ENCODE data around the gene HNF4A. TPM values are rescaled to one million over a fixed set of nuclear protein-coding genes. Genes with fewer than 3 reads are reported as not detected.
A peak's percentile ranks its signal among the peaks of the same experiment; 100 is the strongest.

Gene HNF4A
- polyA plus RNA-seq, 1 of the 3 experiments (the other 2 are of a cell fraction): not detected

- ChIA-PET POLR2A (no interaction called here), CTCF (interaction anchor here (1.0 to 1.2 kb wide), 2 partner anchors 20 to 51 kb away, joined by 3 to 5 read pairs; no protein-coding TSS in a partner anchor)
- Histone ChIP-seq H2AFZ (ENCODE audit: low read depth) (no peak overlapping the region), H3K79me2 (ENCODE audit: insufficient read depth) (no peaks in the 10 kb centered on the region), H3K9me2 (no peaks in the 10 kb centered on the region), H3K4me1 (ENCODE audit: control insufficient read depth in 1 of 2, insufficient read depth in 2 of 2, low read depth in 1 of 2, low read length in 1 of 2) (peaks cover 0 to 10% of the 10 kb centered on the region in 2 experiments; a peak in 1 of 4 replicates), H3K9me3 (no peaks in the 10 kb centered on the region), H3K27me3 (ENCODE audit: insufficient read depth) (no peaks in the 10 kb centered on the region; the same call in 1 of the 2 replicates), H3K27ac (ENCODE audit: low read depth in 2 of 2, low read length in 1 of 2) (no peak overlapping the region), H3K9ac (no peak overlapping the region), H4K20me1 (ENCODE audit: insufficient read depth) (no peaks in the 10 kb centered on the region), H3K4me3 (ENCODE audit: low read depth in 2 of 2, low read length in 1 of 2) (no peak overlapping the region), H3K36me3 (replicated peaks in 1 of 2; ENCODE audit: control insufficient read depth in 1 of 2, insufficient read depth in 2 of 2, low read length in 1 of 2) (no peaks in the 10 kb centered on the region), H3F3A (replicated peaks; ENCODE audit: insufficient read depth) (no peaks in the 10 kb centered on the region), H3K4me2 (no peak overlapping the region)
- DNase-seq: peak; percentile 52
- TF ChIP-seq YY1 (IDR thresholded peaks at IDR 0.05; ENCODE audit: low read depth) (no peak), MEF2A (IDR thresholded peaks at IDR 0.05; ENCODE audit: borderline replicate concordance, low read depth) (no peak), TEAD4 (IDR thresholded peaks at IDR 0.05; ENCODE audit: borderline replicate concordance, insufficient read depth) (no peak), CTCF (IDR thresholded peaks at IDR 0.05) (no peak), NRF1 (IDR thresholded peaks at IDR 0.05; ENCODE audit: low read depth, low read length) (no peak), RFX5 (IDR thresholded peaks at IDR 0.05; ENCODE audit: low read length) (no peak), NFIC (IDR thresholded peaks at IDR 0.05; ENCODE audit: borderline replicate concordance) (no peak), CHD2 (IDR thresholded peaks at IDR 0.05; ENCODE audit: low read length, partially characterized antibody) (no peak)
- WGBS (ENCODE audit: low lambda C conversion rate): 67% methylated on average over 3 of the region's 6 CpGs
Observed at GRCh38 chr20:44405257-44405656, 49.8 kb downstream of the HNF4A start.

- TF ChIP-seq FOSL2 (IDR thresholded peaks at IDR 0.05; ENCODE audit: borderline replicate concordance, low read depth) (no peak), YY1 (IDR thresholded peaks at IDR 0.05; ENCODE audit: low read depth) (no peak), SIN3A (IDR thresholded peaks at IDR 0.05; ENCODE audit: borderline replicate concordance, low read depth, low read length) (no peak), MEF2A (IDR thresholded peaks at IDR 0.05; ENCODE audit: borderline replicate concordance, low read depth) (no peak), FOXM1 (IDR thresholded peaks at IDR 0.05; ENCODE audit: low read depth) (no peak), FOXJ3 (CRISPR knock-in tag; IDR thresholded peaks at IDR 0.05) (no peak), GATA2 (CRISPR knock-in tag; IDR thresholded peaks at IDR 0.05) (no peak), CHD2 (IDR thresholded peaks at IDR 0.05; ENCODE audit: low read length, partially characterized antibody) (no peak), RXRA (IDR thresholded peaks at IDR 0.05; ENCODE audit: borderline replicate concordance, low read depth) (no peak), ZBTB33 (IDR thresholded peaks at IDR 0.05; ENCODE audit: borderline replicate concordance, low read depth) (no peak), MXI1 (IDR thresholded peaks at IDR 0.05; ENCODE audit: low read depth, low read length) (no peak), GABPA (IDR thresholded peaks at IDR 0.05; ENCODE audit: low read depth) (no peak), NRF1 (IDR thresholded peaks at IDR 0.05; ENCODE audit: low read depth, low read length) (no peak), PBX3 (IDR thresholded peaks at IDR 0.05) (no peak), USF1 (IDR thresholded peaks at IDR 0.05; ENCODE audit: borderline replicate concordance, low read depth) (no peak), EP300 (IDR thresholded peaks at IDR 0.05; ENCODE audit: borderline replicate concordance in 1 of 2, low read depth in 1 of 2, low read length in 1 of 2) (no peak)
- ChIA-PET CTCF (interaction anchor here (0.8 to 2.2 kb wide), 8 partner anchors 9 to 204 kb away, joined by 3 to 5 read pairs (median 4); partner anchors contain the start of gene FITM2), POLR2A (no interaction called here)
- Histone ChIP-seq H3K27ac (ENCODE audit: low read depth in 2 of 2, low read length in 1 of 2) (no peak overlapping the region), H3K9ac (no peak overlapping the region), H2AFZ (ENCODE audit: low read depth) (no peak overlapping the region), H3K79me2 (ENCODE audit: insufficient read depth) (no peaks in the 10 kb centered on the region), H3K4me2 (no peak overlapping the region), H3K36me3 (replicated peaks in 1 of 2; ENCODE audit: control insufficient read depth in 1 of 2, insufficient read depth in 2 of 2, low read length in 1 of 2) (no peaks in the 10 kb centered on the region), H3K9me2 (no peaks in the 10 kb centered on the region), H3K9me3 (no peaks in the 10 kb centered on the region), H3K4me1 (ENCODE audit: control insufficient read depth in 1 of 2, insufficient read depth in 2 of 2, low read depth in 1 of 2, low read length in 1 of 2) (peaks cover 0 to 10% of the 10 kb centered on the region in 2 experiments; a peak in 1 of 4 replicates), H3K4me3 (ENCODE audit: low read depth in 2 of 2, low read length in 1 of 2) (no peak overlapping the region), H4K20me1 (ENCODE audit: insufficient read depth) (no peaks in the 10 kb centered on the region), H3F3A (replicated peaks; ENCODE audit: insufficient read depth) (no peaks in the 10 kb centered on the region), H3K27me3 (ENCODE audit: insufficient read depth) (no peaks in the 10 kb centered on the region; the same call in 1 of the 2 replicates)
- DNase-seq: no peak
- WGBS (ENCODE audit: low lambda C conversion rate): 84% methylated on average over 20 of the region's 20 CpGs
Observed at GRCh38 chr20:44405785-44406571, 50.5 kb downstream of the HNF4A start.
